ENCODE measurements around the gene STXBP5.

Gene STXBP5

DNA sequence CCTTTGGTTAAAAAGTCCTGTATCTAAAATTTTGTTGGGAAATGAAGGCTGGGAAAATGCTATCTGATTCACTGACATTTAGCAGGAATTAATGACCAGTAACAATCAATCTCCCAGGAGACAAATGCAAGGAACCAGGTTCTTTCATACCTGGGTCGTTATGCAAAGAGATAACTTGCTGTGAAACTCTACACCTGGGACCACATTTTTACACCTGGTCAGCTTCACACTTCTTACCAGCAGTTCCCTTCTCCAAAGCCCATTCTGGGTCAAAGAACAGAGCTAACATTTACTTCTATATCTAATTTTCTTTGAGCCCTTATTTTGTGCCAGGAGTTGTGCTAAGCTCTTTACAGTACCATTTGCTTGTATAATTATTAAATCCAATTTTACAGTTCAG is 27.4 kb upstream of the STXBP5 start:
- DNase-seq (ENCODE audit: low read depth): no peak
- TF ChIP-seq, protein P1, sequence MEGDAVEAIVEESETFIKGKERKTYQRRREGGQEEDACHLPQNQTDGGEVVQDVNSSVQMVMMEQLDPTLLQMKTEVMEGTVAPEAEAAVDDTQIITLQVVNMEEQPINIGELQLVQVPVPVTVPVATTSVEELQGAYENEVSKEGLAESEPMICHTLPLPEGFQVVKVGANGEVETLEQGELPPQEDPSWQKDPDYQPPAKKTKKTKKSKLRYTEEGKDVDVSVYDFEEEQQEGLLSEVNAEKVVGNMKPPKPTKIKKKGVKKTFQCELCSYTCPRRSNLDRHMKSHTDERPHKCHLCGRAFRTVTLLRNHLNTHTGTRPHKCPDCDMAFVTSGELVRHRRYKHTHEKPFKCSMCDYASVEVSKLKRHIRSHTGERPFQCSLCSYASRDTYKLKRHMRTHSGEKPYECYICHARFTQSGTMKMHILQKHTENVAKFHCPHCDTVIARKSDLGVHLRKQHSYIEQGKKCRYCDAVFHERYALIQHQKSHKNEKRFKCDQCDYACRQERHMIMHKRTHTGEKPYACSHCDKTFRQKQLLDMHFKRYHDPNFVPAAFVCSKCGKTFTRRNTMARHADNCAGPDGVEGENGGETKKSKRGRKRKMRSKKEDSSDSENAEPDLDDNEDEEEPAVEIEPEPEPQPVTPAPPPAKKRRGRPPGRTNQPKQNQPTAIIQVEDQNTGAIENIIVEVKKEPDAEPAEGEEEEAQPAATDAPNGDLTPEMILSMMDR (IDR thresholded peaks at IDR 0.05; ENCODE audit: insufficient read depth, low read depth, low read length, missing control alignments): no peak
- no peak overlapping the region for H3K4me3 ChIP-seq (ENCODE audit: low read length)

GRCh38 chr6:147177286-147177685 is 26.9 kb upstream of the STXBP5 start:
- no peak overlapping the region for H3K4me3 ChIP-seq (ENCODE audit: low read length)
- TF ChIP-seq, protein P1 (IDR thresholded peaks at IDR 0.05; ENCODE audit: insufficient read depth, low read depth, low read length, missing control alignments): no peak
- peak; percentile 28 for DNase-seq (ENCODE audit: low read depth)

GRCh38 chr6:147178355-147178754 is 25.9 kb upstream of the STXBP5 start:
- H3K4me3 ChIP-seq (ENCODE audit: low read length): no peak overlapping the region
- DNase-seq (ENCODE audit: low read depth): no peak
- TF ChIP-seq, protein P1 (IDR thresholded peaks at IDR 0.05; ENCODE audit: insufficient read depth, low read depth, low read length, missing control alignments): no peak

- H3K4me3 ChIP-seq (ENCODE audit: low read length): no peak overlapping the region
- TF ChIP-seq, protein P1 (IDR thresholded peaks at IDR 0.05; ENCODE audit: insufficient read depth, low read depth, low read length, missing control alignments): no peak
- DNase-seq (ENCODE audit: low read depth): no peak
Measured at GRCh38 chr6:147179809-147180208, 24.4 kb upstream of the STXBP5 start.

GRCh38 chr6:147180926-147181325 is 23.3 kb upstream of the STXBP5 start:
- no peak overlapping the region for H3K4me3 ChIP-seq (ENCODE audit: low read length)
- no peak for DNase-seq (ENCODE audit: low read depth)
- TF ChIP-seq, protein P1 (IDR thresholded peaks at IDR 0.05; ENCODE audit: insufficient read depth, low read depth, low read length, missing control alignments): no peak

- no peak for DNase-seq (ENCODE audit: low read depth)
- H3K4me3 ChIP-seq (ENCODE audit: low read length): no peak overlapping the region
- TF ChIP-seq, protein P1 (IDR thresholded peaks at IDR 0.05; ENCODE audit: insufficient read depth, low read depth, low read length, missing control alignments): no peak
Measured at GRCh38 chr6:147184379-147184778, 19.8 kb upstream of the STXBP5 start.

- TF ChIP-seq, protein P1 (IDR thresholded peaks at IDR 0.05; ENCODE audit: insufficient read depth, low read depth, low read length, missing control alignments): no peak
- H3K4me3 ChIP-seq (ENCODE audit: low read length): no peak overlapping the region
- DNase-seq (ENCODE audit: low read depth): no peak
Measured at GRCh38 chr6:147185216-147185615, 19.0 kb upstream of the STXBP5 start.
